ENCODE measurements around the gene PRR22.

PRR22 gene

GRCh38 chr19:5818594-5818993 lies 34.0 kb upstream of the PRR22 start:
- H3K4me3 ChIP-seq (ENCODE audit: low read depth, low read length), result no peak overlapping the region
- TF ChIP-seq, protein P1, sequence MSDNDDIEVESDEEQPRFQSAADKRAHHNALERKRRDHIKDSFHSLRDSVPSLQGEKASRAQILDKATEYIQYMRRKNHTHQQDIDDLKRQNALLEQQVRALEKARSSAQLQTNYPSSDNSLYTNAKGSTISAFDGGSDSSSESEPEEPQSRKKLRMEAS (IDR thresholded peaks at IDR 0.05; ENCODE audit: low read depth, low read length), result no peak
- TF ChIP-seq MYC (IDR thresholded peaks at IDR 0.05; ENCODE audit: low read depth, low read length) (no peak), POLR2A (IDR thresholded peaks at IDR 0.05; ENCODE audit: extremely low read depth, insufficient read length) (no peak), CTCF (IDR thresholded peaks at IDR 0.05; ENCODE audit: low read depth, low read length) (no peak)
- DNase-seq (ENCODE audit: low read depth), result no peak

GRCh38 chr19:5817218-5817617 lies 32.7 kb upstream of the PRR22 start:
- H3K4me3 ChIP-seq (ENCODE audit: low read depth, low read length), result no peak overlapping the region
- TF ChIP-seq POLR2A (IDR thresholded peaks at IDR 0.05; ENCODE audit: extremely low read depth, insufficient read length), result no peak
- TF ChIP-seq, protein P1 (IDR thresholded peaks at IDR 0.05; ENCODE audit: low read depth, low read length), result no peak
- no peak for TF ChIP-seq CTCF (IDR thresholded peaks at IDR 0.05; ENCODE audit: low read depth, low read length)
- TF ChIP-seq MYC (IDR thresholded peaks at IDR 0.05; ENCODE audit: low read depth, low read length), result no peak
- DNase-seq (ENCODE audit: low read depth), result no peak

DNA sequence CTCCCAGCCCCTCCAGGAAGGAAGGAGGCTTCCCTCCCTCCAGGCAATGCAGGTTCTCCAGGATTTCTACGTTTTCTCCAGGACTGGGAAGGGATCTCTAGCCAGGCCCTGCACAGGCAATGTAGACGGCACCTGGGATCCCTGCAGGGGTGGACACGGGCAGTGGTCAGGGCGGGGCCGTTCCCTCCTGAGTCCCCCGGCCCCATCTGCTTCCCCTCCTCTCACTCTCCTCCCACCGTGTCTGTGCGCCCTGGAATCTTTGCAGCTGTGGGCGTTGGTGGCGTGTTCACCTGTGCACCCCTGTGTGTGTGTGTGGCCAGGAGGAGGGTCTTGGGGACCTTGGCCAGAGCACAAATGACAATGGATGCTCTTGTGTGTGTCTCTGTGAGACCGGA lies 30.3 kb upstream of the PRR22 start:
- TF ChIP-seq, protein P1 (IDR thresholded peaks at IDR 0.05; ENCODE audit: low read depth, low read length), result no peak
- TF ChIP-seq POLR2A (IDR thresholded peaks at IDR 0.05; ENCODE audit: extremely low read depth, insufficient read length) (no peak), CTCF (IDR thresholded peaks at IDR 0.05; ENCODE audit: low read depth, low read length) (no peak), MYC (IDR thresholded peaks at IDR 0.05; ENCODE audit: low read depth, low read length) (no peak)
- DNase-seq (ENCODE audit: low read depth), result no peak
- no peak overlapping the region for H3K4me3 ChIP-seq (ENCODE audit: low read depth, low read length)

GRCh38 chr19:5814123-5814851 lies 29.7 kb upstream of the PRR22 start:
- TF ChIP-seq MYC (IDR thresholded peaks at IDR 0.05; ENCODE audit: low read depth, low read length) (no peak), POLR2A (IDR thresholded peaks at IDR 0.05; ENCODE audit: extremely low read depth, insufficient read length) (no peak), CTCF (IDR thresholded peaks at IDR 0.05; ENCODE audit: low read depth, low read length) (no peak)
- TF ChIP-seq, protein P1 (IDR thresholded peaks at IDR 0.05; ENCODE audit: low read depth, low read length), result no peak

GRCh38 chr19:5811117-5811516 lies 26.6 kb upstream of the PRR22 start:
- DNase-seq (ENCODE audit: low read depth), result no peak
- TF ChIP-seq POLR2A (IDR thresholded peaks at IDR 0.05; ENCODE audit: extremely low read depth, insufficient read length) (no peak), MYC (IDR thresholded peaks at IDR 0.05; ENCODE audit: low read depth, low read length) (no peak), CTCF (IDR thresholded peaks at IDR 0.05; ENCODE audit: low read depth, low read length) (no peak)
- TF ChIP-seq, protein P1 (IDR thresholded peaks at IDR 0.05; ENCODE audit: low read depth, low read length), result no peak
- no peak overlapping the region for H3K4me3 ChIP-seq (ENCODE audit: low read depth, low read length)

More at GRCh38 chr19:5814123-5814851, 29.7 kb upstream of the PRR22 start:
- no peak for DNase-seq (ENCODE audit: low read depth)
- H3K4me3 ChIP-seq (ENCODE audit: low read depth, low read length), result no peak overlapping the region
